OCI-LY7 (cell line): Measurements from ENCODE around the gene RABEP1.
A peak's percentile ranks its signal among the peaks of the same experiment; 100 is the strongest.

Experiments used
- CTCF ChIP-seq: fragments of 200-600 bp; sonication (generic); conservative IDR thresholded peaks from 2 replicates; pipeline ENCODE4 v1.5.1; 2014; ENCODE audit warnings: mild to moderate bottlenecking, antibody characterized with exemption, low read length, moderate library complexity, mixed read lengths
- EZH2phosphoT487 ChIP-seq: fragments of 200-600 bp; sonication (generic); IDR thresholded peaks from 2 replicates; pipeline ENCODE4 v1.6.1; 2018; ENCODE audit warnings: low read depth, borderline replicate concordance, mild to moderate bottlenecking, mixed run types, antibody characterized with exemption, low read length, moderate library complexity, mixed read lengths

GRCh38 chr17:5237541-5238016 is 44.5 kb upstream of the RABEP1 start:
- peak; percentile 99 for TF ChIP-seq CTCF
- TF ChIP-seq EZH2phosphoT487 = no peak
